SK-N-SH treated with all-trans-retinoic acid at 6 μM for 48 hours (cell line): Measurements from ENCODE around the gene MCRS1.

Source experiments
- ATAC-seq: fragments of 200-7000 bp; cut with Tn5 transposase; 3 replicates; pipeline ENCODE4 v1.9.1; 2020; ENCODE audit warnings: mild to moderate bottlenecking, moderate library complexity
- ARNTL ChIP-seq: fragments of 450-650 bp; formaldehyde crosslinking; IDR thresholded peaks from 2 replicates; pipeline ENCODE4 v1.5.0; 2020; ENCODE audit warnings: low read depth, mild to moderate bottlenecking, moderate library complexity, borderline replicate concordance
- BACH2 ChIP-seq: fragments of 250-450 bp; sonication (Bioruptor Pico); IDR thresholded peaks from 2 replicates; pipeline ENCODE4 v1.9.0; 2021; ENCODE audit warnings: mild to moderate bottlenecking, borderline replicate concordance
- CREB5 ChIP-seq: fragments of 250-450 bp; sonication (Bioruptor Pico); IDR thresholded peaks from 2 replicates; pipeline ENCODE4 v1.5.1; 2020; ENCODE audit warnings: low read depth, mild to moderate bottlenecking, moderate library complexity
- CSDC2 ChIP-seq: fragments of 250-450 bp; sonication (Bioruptor Pico); IDR thresholded peaks from 2 replicates; pipeline ENCODE4 v1.5.0; 2020; ENCODE audit warnings: mild to moderate bottlenecking, moderate library complexity
- CSRNP3 ChIP-seq: fragments of 250-450 bp; sonication (Bioruptor Pico); IDR thresholded peaks from 2 replicates; pipeline ENCODE4 v1.5.1; 2021; ENCODE audit warnings: mild to moderate bottlenecking, moderate library complexity
- ESRRG ChIP-seq: fragments of 250-450 bp; sonication (Bioruptor Pico); IDR thresholded peaks from 2 replicates; pipeline ENCODE4 v1.6.1; 2021; ENCODE audit warnings: mild to moderate bottlenecking
- GLIS3 ChIP-seq: fragments of 250-450 bp; sonication (Bioruptor Pico); IDR thresholded peaks from 2 replicates; pipeline ENCODE4 v1.5.0; 2020; ENCODE audit warnings: mild to moderate bottlenecking, moderate library complexity
- ISL1 ChIP-seq: fragments of 250-450 bp; sonication (Bioruptor Pico); IDR thresholded peaks from 2 replicates; pipeline ENCODE4 v2.1.2; 2022; ENCODE audit warnings: mild to moderate bottlenecking, moderate library complexity
- OSR1 ChIP-seq: fragments of 250-450 bp; sonication (Bioruptor Pico); IDR thresholded peaks from 2 replicates; pipeline ENCODE4 v1.8.0; 2022; ENCODE audit warnings: moderate library complexity, mild to moderate bottlenecking, inconsistent platforms
- PATZ1 ChIP-seq: fragments of 250-450 bp; sonication (Bioruptor Pico); IDR thresholded peaks from 2 replicates; pipeline ENCODE4 v1.8.0; 2020; ENCODE audit warnings: mild to moderate bottlenecking, moderate library complexity, borderline replicate concordance
- POU6F1 ChIP-seq: fragments of 250-450 bp; sonication (Bioruptor Pico); IDR thresholded peaks from 2 replicates; pipeline ENCODE4 v1.8.0; 2021; ENCODE audit warnings: low read depth, mild to moderate bottlenecking, moderate library complexity, borderline replicate concordance
- PPARA ChIP-seq: fragments of 250-450 bp; sonication (Bioruptor Pico); IDR thresholded peaks from 2 replicates; pipeline ENCODE4 v1.5.0; 2020; ENCODE audit warnings: mild to moderate bottlenecking, borderline replicate concordance
- RARB ChIP-seq: fragments of 250-450 bp; sonication (Bioruptor Pico); IDR thresholded peaks from 2 replicates; pipeline ENCODE4 v1.8.0; 2021; ENCODE audit warnings: mild to moderate bottlenecking, moderate library complexity
- SNAI2 ChIP-seq: fragments of 250-450 bp; sonication (Bioruptor Pico); IDR thresholded peaks from 2 replicates; pipeline ENCODE4 v1.5.0; 2020; ENCODE audit warnings: mild to moderate bottlenecking, moderate library complexity
- TCF4 ChIP-seq: fragments of 250-450 bp; sonication (Bioruptor Pico); IDR thresholded peaks from 2 replicates; pipeline ENCODE4 v1.8.0; 2021; ENCODE audit warnings: mild to moderate bottlenecking, moderate library complexity, borderline replicate concordance
- TOX ChIP-seq: fragments of 250-450 bp; sonication (Bioruptor Pico); IDR thresholded peaks from 2 replicates; pipeline ENCODE4 v1.8.0; 2021; ENCODE audit warnings: mild to moderate bottlenecking, moderate library complexity, borderline replicate concordance
- TSHZ2 ChIP-seq: fragments of 250-450 bp; sonication (Bioruptor Pico); IDR thresholded peaks from 2 replicates; pipeline ENCODE4 v1.5.0; 2020; ENCODE audit warnings: mild to moderate bottlenecking, moderate library complexity
- ZC3H10 ChIP-seq: fragments of 250-450 bp; sonication (Bioruptor Pico); IDR thresholded peaks from 2 replicates; pipeline ENCODE4 v1.5.1; 2021; ENCODE audit warnings: mild to moderate bottlenecking, moderate library complexity
- ZFP30 ChIP-seq: fragments of 450-650 bp; formaldehyde crosslinking; IDR thresholded peaks from 2 replicates; pipeline ENCODE4 v1.5.0; 2022; ENCODE audit warnings: mild to moderate bottlenecking, moderate library complexity
- ZNF565 ChIP-seq: fragments of 450-650 bp; formaldehyde crosslinking; conservative IDR thresholded peaks from 2 replicates; pipeline ENCODE4 v1.5.0; 2020; ENCODE audit warnings: low read depth, mild to moderate bottlenecking, moderate library complexity
- ZNF70 ChIP-seq: fragments of 450-650 bp; formaldehyde crosslinking; IDR thresholded peaks from 2 replicates; pipeline ENCODE4 v1.5.0; 2020; ENCODE audit warnings: mild to moderate bottlenecking, moderate library complexity
- ZNF8 ChIP-seq: fragments of 450-650 bp; formaldehyde crosslinking; IDR thresholded peaks from 2 replicates; pipeline ENCODE4 v1.5.0; 2020; ENCODE audit warnings: mild to moderate bottlenecking, moderate library complexity

The MCRS1 gene

GRCh38 chr12:49568442-49569162 lies 660 bp upstream of the MCRS1 start:
- TF ChIP-seq RARB: no peak
- no peak for TF ChIP-seq PPARA (CRISPR knock-in tag)
- TF ChIP-seq ZFP30 (CRISPR knock-in tag): no peak
- TF ChIP-seq ZNF565 (CRISPR knock-in tag): no peak
- no peak for TF ChIP-seq TCF4
- TF ChIP-seq POU6F1 (CRISPR knock-in tag): no peak
- TF ChIP-seq PATZ1 (CRISPR knock-in tag): no peak
- no peak for TF ChIP-seq CSDC2 (CRISPR knock-in tag)
- TF ChIP-seq TSHZ2 (CRISPR knock-in tag): no peak
- no peak for TF ChIP-seq BACH2 (CRISPR knock-in tag)
- TF ChIP-seq CREB5 (CRISPR knock-in tag): no peak
- no peak for TF ChIP-seq CSRNP3 (CRISPR knock-in tag)
- no peak for TF ChIP-seq ZNF70 (CRISPR knock-in tag)
- no peak for TF ChIP-seq ZNF8 (CRISPR knock-in tag)
- no peak for TF ChIP-seq SNAI2 (CRISPR knock-in tag)
- TF ChIP-seq TOX: no peak
- TF ChIP-seq ESRRG (CRISPR knock-in tag): no peak
- no peak for TF ChIP-seq OSR1 (CRISPR knock-in tag)
- ATAC-seq: peak; percentile 57

GRCh38 chr12:49567302-49567610 lies 686 bp downstream of the MCRS1 start:
- peak; percentile 19 for ATAC-seq
- TF ChIP-seq ARNTL: no peak
- TF ChIP-seq OSR1 (CRISPR knock-in tag): no peak
- no peak for TF ChIP-seq ZNF565 (CRISPR knock-in tag)
- TF ChIP-seq PATZ1 (CRISPR knock-in tag): no peak
- TF ChIP-seq TOX: no peak
- no peak for TF ChIP-seq TCF4
- no peak for TF ChIP-seq ESRRG (CRISPR knock-in tag)
- no peak for TF ChIP-seq ISL1 (CRISPR knock-in tag)
- no peak for TF ChIP-seq ZNF8 (CRISPR knock-in tag)
- TF ChIP-seq CSDC2 (CRISPR knock-in tag): no peak
- TF ChIP-seq POU6F1 (CRISPR knock-in tag): no peak
- no peak for TF ChIP-seq RARB
- no peak for TF ChIP-seq PPARA (CRISPR knock-in tag)
- no peak for TF ChIP-seq ZC3H10 (CRISPR knock-in tag)
- TF ChIP-seq TSHZ2 (CRISPR knock-in tag): no peak
- no peak for TF ChIP-seq ZFP30 (CRISPR knock-in tag)
- TF ChIP-seq GLIS3 (CRISPR knock-in tag): no peak
